Right atrium auricular region (tissue), 2 donors: Measurements from ENCODE around the gene KIAA1210. TPM values are rescaled to one million over a fixed set of nuclear protein-coding genes. Genes with fewer than 3 reads are reported as not detected.

ENCODE experiments used
- DNase-seq: peaks from one replicate; pipeline ENCODE4 v3.0.0-alpha.2; 2019; ENCODE audit warnings: low spot score
- H3K27ac ChIP-seq, 2 donors: fragments of 200-600 bp; sonication (generic); 1 replicate in 1 of 2; 2 replicates in 1 of 2; pipeline ENCODE4 v1.5.1; 2016 to 2019
- H3K27me3 ChIP-seq, 2 donors: fragments of 200-600 bp; sonication (generic); one replicate each; pipeline versions ENCODE4 v1.5.1 to v1.6.0; 2017 to 2019
- H3K36me3 ChIP-seq: fragments of 200-600 bp; sonication (generic); one replicate; pipeline ENCODE4 v1.5.1; 2016
- H3K4me1 ChIP-seq, 2 donors: fragments of 200-600 bp; sonication (generic); one replicate each; pipeline versions ENCODE4 v1.5.1 to v1.6.0; 2017 to 2019
- H3K4me3 ChIP-seq, 2 donors: fragments of 200-600 bp; sonication (generic); 1 replicate in 1 of 2; 2 replicates in 1 of 2; pipeline ENCODE4 v1.5.1; 2017 to 2019; ENCODE audit warnings: mild to moderate bottlenecking in 1 of 2, moderate library complexity in 1 of 2
- H3K9me3 ChIP-seq, 2 donors: fragments of 200-600 bp; sonication (generic); one replicate each; pipeline ENCODE4 v1.5.1; 2019
- CTCF ChIP-seq, 2 donors: fragments of 200-600 bp; sonication (generic); IDR thresholded peaks; one replicate each; pipeline ENCODE4 v1.5.1; 2019; ENCODE audit warnings: antibody characterized with exemption in 2 of 2
- total RNA-seq, 2 donors: library from RNA; depleted of rRNA; stranded (reverse); fragments of >200 nt; gene quantifications; one replicate each; pipeline ENCODE4 v1.1.0, GENCODE V29; 2016

The KIAA1210 gene
- total RNA-seq, 2 donors from 2014 or later, result 0.04 TPM; not detected in 1

- no peak for DNase-seq
- no peak overlapping the region for H3K27ac ChIP-seq
- TF ChIP-seq CTCF (IDR thresholded peaks at IDR 0.05), result no peak
- no peaks in the 10 kb centered on the region for H3K36me3 ChIP-seq
- H3K9me3 ChIP-seq, result no peaks in the 10 kb centered on the region
- no peak overlapping the region for H3K4me3 ChIP-seq
- H3K4me1 ChIP-seq, result no peaks in the 10 kb centered on the region
- H3K27me3 ChIP-seq, result no peaks in the 10 kb centered on the region
Measured at GRCh38 chrX:119107206-119107605, 20.4 kb downstream of the KIAA1210 start.

- no peak for DNase-seq
- Histone ChIP-seq H3K4me1 (no peaks in the 10 kb centered on the region), H3K27ac (no peak overlapping the region), H3K4me3 (no peak overlapping the region), H3K36me3 (no peaks in the 10 kb centered on the region), H3K27me3 (no peaks in the 10 kb centered on the region), H3K9me3 (no peaks in the 10 kb centered on the region)
- TF ChIP-seq CTCF (IDR thresholded peaks at IDR 0.05), result no peak
Measured at GRCh38 chrX:119105826-119106225, 21.8 kb downstream of the KIAA1210 start.

GRCh38 chrX:119101168-119101567, 26.4 kb downstream of the KIAA1210 start:
- no peak overlapping the region for H3K4me3 ChIP-seq
- no peak for TF ChIP-seq CTCF (IDR thresholded peaks at IDR 0.05)
- H3K36me3 ChIP-seq, result no peaks in the 10 kb centered on the region
- no peak for DNase-seq
- H3K9me3 ChIP-seq, result no peaks in the 10 kb centered on the region
- no peaks in the 10 kb centered on the region for H3K27me3 ChIP-seq
- no peaks in the 10 kb centered on the region for H3K4me1 ChIP-seq
- no peak overlapping the region for H3K27ac ChIP-seq

- no peak for DNase-seq
- no peaks in the 10 kb centered on the region for H3K36me3 ChIP-seq
Measured at GRCh38 chrX:119095936-119096335, 31.7 kb downstream of the KIAA1210 start.

GRCh38 chrX:119094819-119095218, 32.8 kb downstream of the KIAA1210 start:
- no peaks in the 10 kb centered on the region for H3K36me3 ChIP-seq

More at GRCh38 chrX:119095936-119096335, 31.7 kb downstream of the KIAA1210 start:
- no peak for TF ChIP-seq CTCF (IDR thresholded peaks at IDR 0.05)
- Histone ChIP-seq H3K27ac (no peak overlapping the region), H3K4me1 (no peaks in the 10 kb centered on the region), H3K9me3 (no peaks in the 10 kb centered on the region), H3K27me3 (no peaks in the 10 kb centered on the region), H3K4me3 (no peak overlapping the region)

More at GRCh38 chrX:119094819-119095218, 32.8 kb downstream of the KIAA1210 start:
- H3K9me3 ChIP-seq, result no peaks in the 10 kb centered on the region
- no peak overlapping the region for H3K4me3 ChIP-seq
- TF ChIP-seq CTCF (IDR thresholded peaks at IDR 0.05), result no peak
- DNase-seq, result no peak
- no peaks in the 10 kb centered on the region for H3K27me3 ChIP-seq
- no peaks in the 10 kb centered on the region for H3K4me1 ChIP-seq
- no peak overlapping the region for H3K27ac ChIP-seq
